GM18498 (cell line): ENCODE measurements around the gene VSTM4.

Experiments
- ATAC-seq: cut with Tn5 transposase; IDR thresholded peaks from one replicate; pipeline ENCODE4 v1.9.1; 2021; ENCODE audit warnings: mild to moderate bottlenecking, moderate library complexity; ENCODE audit not compliant: unreplicated experiment

VSTM4 gene

GRCh38 chr10:49096890-49097445, 18.4 kb downstream of the VSTM4 start:
- ATAC-seq, result no peak

- no peak for ATAC-seq
These were observed 20.7 kb downstream of the VSTM4 start for GRCh38 chr10:49094646-49095045.

GRCh38 chr10:49093922-49094321, 21.4 kb downstream of the VSTM4 start:
- ATAC-seq, result no peak

GRCh38 chr10:49092477-49092876, 22.8 kb downstream of the VSTM4 start:
- ATAC-seq, result no peak

- ATAC-seq, result no peak
These were observed 23.7 kb downstream of the VSTM4 start for GRCh38 chr10:49091450-49092210.

- no peak for ATAC-seq
These were observed 24.5 kb downstream of the VSTM4 start for GRCh38 chr10:49090696-49091380.

- ATAC-seq, result no peak
These were observed 25.1 kb downstream of the VSTM4 start for GRCh38 chr10:49090189-49090575.

GRCh38 chr10:49089557-49090188, 25.6 kb downstream of the VSTM4 start:
- ATAC-seq, result no peak

GRCh38 chr10:49089152-49089551, 26.2 kb downstream of the VSTM4 start:
- no peak for ATAC-seq

- no peak for ATAC-seq
These were observed 28.4 kb downstream of the VSTM4 start for GRCh38 chr10:49086889-49087288.

- ATAC-seq, result no peak
These were observed 32.1 kb downstream of the VSTM4 start for GRCh38 chr10:49083261-49083660.

GRCh38 chr10:49082766-49083165, 32.6 kb downstream of the VSTM4 start:
- no peak for ATAC-seq

- ATAC-seq, result no peak
These were observed 33.6 kb downstream of the VSTM4 start for GRCh38 chr10:49081547-49082275.

GRCh38 chr10:49080965-49081364, 34.4 kb downstream of the VSTM4 start:
- ATAC-seq, result no peak

- no peak for ATAC-seq
These were observed 35.3 kb downstream of the VSTM4 start for GRCh38 chr10:49080071-49080470.

GRCh38 chr10:49079499-49079898, 35.8 kb downstream of the VSTM4 start:
- no peak for ATAC-seq

- no peak for ATAC-seq
These were observed 36.2 kb downstream of the VSTM4 start for GRCh38 chr10:49079072-49079471.

- no peak for ATAC-seq
These were observed 36.9 kb downstream of the VSTM4 start for GRCh38 chr10:49078433-49078832.

GRCh38 chr10:49076741-49077521, 38.4 kb downstream of the VSTM4 start:
- ATAC-seq, result peak; percentile 69

- ATAC-seq, result no peak
These were observed 39.0 kb downstream of the VSTM4 start for GRCh38 chr10:49076319-49076718.
